GM12878 (cell line): ENCODE results near the gene MSH6. TPM values are rescaled to one million over a fixed set of nuclear protein-coding genes. Genes with fewer than 3 reads are reported as not detected.

Experiments used
- ATAC-seq: fragments of 200-7000 bp; cut with Tn5 transposase; 3 replicates; pipeline ENCODE4 v1.9.1; 2020; ENCODE audit warnings: mild to moderate bottlenecking, moderate library complexity
- BruUV-seq: library from RNA; stranded (reverse); fragments of 400-500 nt; replicated peaks from 2 replicates; lab custom pipeline; 2021; lab: Mats Ljungman, UMichigan
- CTCF ChIA-PET: fragments of 300-600 bp; sonication (Branson Sonifier 250); formaldehyde crosslinking; extraction: SDS; loops from one replicate; lab custom pipeline; 2021; ENCODE audit warnings: inconsistent platforms; lab: Yijun Ruan, JAX
- POLR2A ChIA-PET: fragments of 350-600 bp; formaldehyde crosslinking; extraction: SDS; loops from one replicate; lab custom pipeline; 2021; ENCODE audit warnings: inconsistent platforms; lab: Charles Lee
- RAD21 ChIA-PET: fragments of 300-600 bp; sonication (Branson Sonifier 250); formaldehyde crosslinking; loops from one replicate; lab custom pipeline; 2023; ENCODE audit warnings: antibody characterized with exemption; ENCODE audit not compliant: unreplicated experiment; lab: Charles Lee
- SMC1A ChIA-PET: fragments of 300-600 bp; sonication (Branson Sonifier 250); formaldehyde crosslinking; loops from one replicate; lab custom pipeline; 2023; ENCODE audit not compliant: unreplicated experiment, uncharacterized antibody; lab: Charles Lee
- DNase-seq: peaks from one replicate; pipeline ENCODE4 v3.0.0-alpha.2; 2011; ENCODE audit warnings: low read depth, low spot score
- FAIRE-seq: peaks from 3 replicates; lab custom pipeline; 2011; peaks lifted over from hg19 to GRCh38; lab: Jason Lieb, UNC
- H2AFZ ChIP-seq: 2 replicates; pipeline ENCODE4 v1.6.0; 2011; ENCODE audit warnings: low read depth, low read length, control low read depth; ENCODE audit not compliant: control insufficient read depth
- H3K27ac ChIP-seq: 2 replicates; pipeline ENCODE4 v1.5.1; 2011; ENCODE audit warnings: control low read depth; ENCODE audit not compliant: control insufficient read depth, insufficient read depth
- H3K27me3 ChIP-seq, 2 experiments: replicated peaks in 1 of 2; 2 replicates each; pipeline versions ENCODE4 v1.6.0 to v1.6.1; 2011; ENCODE audit warnings: low read length in 1 of 2; ENCODE audit not compliant: control insufficient read depth in 2 of 2, insufficient read depth in 2 of 2
- H3K36me3 ChIP-seq, 2 experiments: 2 replicates each; pipeline ENCODE4 v1.5.1; 2011; ENCODE audit warnings: low read length in 1 of 2; ENCODE audit not compliant: control insufficient read depth in 2 of 2, insufficient read depth in 2 of 2
- H3K4me1 ChIP-seq: 2 replicates; pipeline ENCODE4 v1.6.1; 2011; ENCODE audit warnings: mild to moderate bottlenecking, low read length, moderate library complexity, mixed read lengths; ENCODE audit not compliant: control insufficient read depth, insufficient read depth
- H3K4me2 ChIP-seq: 2 replicates; pipeline ENCODE4 v1.6.0; 2011; ENCODE audit warnings: control low read depth; ENCODE audit not compliant: control insufficient read depth, insufficient read depth
- H3K4me3 ChIP-seq: fragments of 200-600 bp; sonication (generic); 2 replicates; pipeline ENCODE4 v1.5.1; 2016
- H3K79me2 ChIP-seq: 2 replicates; pipeline ENCODE4 v1.6.0; 2011; ENCODE audit warnings: low read length; ENCODE audit not compliant: control insufficient read depth, insufficient read depth
- H3K9ac ChIP-seq: 2 replicates; pipeline ENCODE4 v1.8.0; 2011; ENCODE audit warnings: low read length, control low read depth, mixed read lengths; ENCODE audit not compliant: control insufficient read depth, insufficient read depth
- H3K9me3 ChIP-seq: replicated peaks from 3 replicates; pipeline ENCODE4 v1.5.1; 2011; ENCODE audit warnings: mild to moderate bottlenecking, low read length; ENCODE audit not compliant: control insufficient read depth, insufficient read depth
- H4K20me1 ChIP-seq: 2 replicates; pipeline ENCODE4 v1.6.0; 2011; ENCODE audit not compliant: control insufficient read depth, insufficient read depth
- ATF3 ChIP-seq: IDR thresholded peaks from 2 replicates; pipeline ENCODE4 v1.6.1; 2011; ENCODE audit warnings: low read depth, mild to moderate bottlenecking, low read length, moderate library complexity, borderline replicate concordance; ENCODE audit errors: extremely low read depth
- CBX5 ChIP-seq: sonication (generic); IDR thresholded peaks from 2 replicates; pipeline ENCODE4 v1.6.1; 2016; ENCODE audit warnings: low read depth, moderate library complexity, mild to moderate bottlenecking, inconsistent platforms
- E4F1 ChIP-seq: fragments of 450-650 bp; IDR thresholded peaks from 2 replicates; pipeline ENCODE4 v1.6.1; 2018; ENCODE audit warnings: borderline replicate concordance, mild to moderate bottlenecking; ENCODE audit not compliant: partially characterized antibody
- HCFC1 ChIP-seq: fragments of 150-350 bp; IDR thresholded peaks from 2 replicates; pipeline ENCODE4 v1.6.1; 2014; ENCODE audit warnings: low read length
- MXI1 ChIP-seq: fragments of 150-350 bp; IDR thresholded peaks from 2 replicates; pipeline ENCODE4 v1.6.1; 2011; ENCODE audit warnings: low read depth, mild to moderate bottlenecking, inconsistent platforms, low read length, improper control_type of control experiment
- MYC ChIP-seq: IDR thresholded peaks from 2 replicates; pipeline ENCODE4 v1.6.1; 2011; ENCODE audit warnings: mild to moderate bottlenecking, low read length, moderate library complexity, inconsistent platforms; ENCODE audit not compliant: insufficient read depth, insufficient replicate concordance, insufficient read length, severe bottlenecking
- NBN ChIP-seq: fragments of 450-650 bp; IDR thresholded peaks from 2 replicates; pipeline ENCODE4 v1.6.1; 2016
- NR2C1 ChIP-seq: fragments of 450-650 bp; IDR thresholded peaks from 2 replicates; pipeline ENCODE4 v1.6.1; 2017; ENCODE audit warnings: antibody characterized with exemption, mild to moderate bottlenecking, moderate library complexity
- POLR2AphosphoS5 ChIP-seq: IDR thresholded peaks from 2 replicates; pipeline ENCODE4 v1.6.1; 2011; ENCODE audit warnings: mild to moderate bottlenecking, low read length, inconsistent platforms
- SMAD5 ChIP-seq: IDR thresholded peaks from 2 replicates; pipeline ENCODE4 v1.6.1; 2016; ENCODE audit warnings: antibody characterized with exemption, low read depth
- SP1 ChIP-seq: IDR thresholded peaks from one replicate; pipeline ENCODE4 v1.6.1; 2011; ENCODE audit warnings: low read depth, low read length
- STAT1 ChIP-seq: fragments of 450-650 bp; conservative IDR thresholded peaks from 2 replicates; pipeline ENCODE4 v1.6.1; 2014; ENCODE audit warnings: antibody characterized with exemption, mild to moderate bottlenecking
- TCF12 ChIP-seq: IDR thresholded peaks from 2 replicates; pipeline ENCODE4 v1.6.1; 2011; ENCODE audit warnings: low read depth, mild to moderate bottlenecking, low read length
- TCF7 ChIP-seq: IDR thresholded peaks from 2 replicates; pipeline ENCODE4 v1.6.1; 2014; ENCODE audit warnings: antibody characterized with exemption, borderline replicate concordance
- WRNIP1 ChIP-seq: IDR thresholded peaks from 2 replicates; pipeline ENCODE4 v1.6.1; 2011; ENCODE audit warnings: low read depth, low read length, improper control_type of control experiment, borderline replicate concordance
- WGBS: methylation state at CpG from one replicate; pipeline ENCODE4 v1.1.6; 2016; ENCODE audit warnings: low lambda C conversion rate; ENCODE audit not compliant: insufficient replicate concordance, insufficient coverage; ENCODE audit errors: missing lambda C conversion rate; 5-methylcytosine and 5-hydroxymethylcytosine counted together
- in situ Hi-C: fragments of 300-500 bp; cut with MboI; formaldehyde crosslinking; loops from 9 replicates; pipeline ENCODE4 v1.14.3; 2018; ENCODE audit warnings: mixed read lengths
- intact Hi-C: fragments of 100-400 bp; cut with micrococcal nuclease; formaldehyde crosslinking; loops from one replicate; pipeline ENCODE4 v1.14.2; 2022; ENCODE audit not compliant: unreplicated experiment
- polyA plus RNA-seq, 11 experiments: library from polyadenylated mRNA; depleted of rRNA in 4 of 11; unstranded in 6 of 11; stranded (reverse) in 5 of 11; fragments of >200 nt; fragmentation: Nextera tagmentation in 4 of 11; fragmentation: Illumina TruSeq in 1 of 11; extraction: Ambion mirVana in 4 of 11; extraction: Trizol in 1 of 11; gene quantifications; 1 replicate in 1 of 11; 2 replicates in 10 of 11; pipeline versions ENCODE4 v1.2.1 to v1.2.3, GENCODE V29; 2011 to 2016; ENCODE audit warnings: inconsistent platforms in 2 of 11, missing spikeins in 2 of 11, low read depth in 1 of 11
- total RNA-seq, 4 experiments: library from RNA; depleted of rRNA in 3 of 4; stranded (reverse); fragments of >200 nt in 3 of 4; fragmentation: Illumina TruSeq in 1 of 4; extraction: Trizol in 1 of 4; gene quantifications; 2 replicates each; pipeline versions ENCODE4 v1.2.1 to v1.2.3, GENCODE V29; 2013 to 2021

Gene MSH6
- total and polyA plus RNA-seq, 10 of the 15 experiments (the other 5 are each of a cell fraction or from before 2014, with no cell fraction given), result 12.4 to 108 (median 67.4) TPM

- Histone ChIP-seq H3K4me1 (peaks cover 6% of the 10 kb centered on the region; the same call in 1 of the 2 replicates), H2AFZ (no peak overlapping the region), H3K4me2 (no peak overlapping the region), H3K79me2 (peaks cover 7% of the 10 kb centered on the region), H3K9ac (no peak overlapping the region), H3K9me3 (peaks cover 2% of the 10 kb centered on the region; the same call in 2 of the 3 replicates), H3K27me3 (no peaks in the 10 kb centered on the region), H4K20me1 (no peaks in the 10 kb centered on the region), H3K36me3 (peaks cover 5 to 40% of the 10 kb centered on the region in 2 experiments), H3K4me3 (no peak overlapping the region), H3K27ac (no peak overlapping the region)
- ChIA-PET CTCF (no interaction called here), POLR2A (interaction anchor here (0.5 kb wide), 1 partner anchor 49 kb away, joined by 5 read pairs; no protein-coding TSS in a partner anchor), SMC1A (interaction anchor here (0.5 to 1.3 kb wide), 4 partner anchors 20 to 369 kb away, joined by 3 to 4 read pairs (median 3); partner anchors contain the start of gene FBXO11), RAD21 (no interaction called here)
- 90% methylated on average over 1 of the region's 1 CpG for WGBS
- in situ Hi-C loops, result no loop called here
- DNase-seq, result no peak
- intact Hi-C loops, result no loop called here
- no peak for FAIRE-seq
- no peak for ATAC-seq
- no peak for TF ChIP-seq POLR2AphosphoS5
- peak; percentile 41; the same call in 1 of the 2 replicates for TF ChIP-seq NR2C1
- no TSS peak for BruUV-seq
These were observed 55.3 kb downstream of the MSH6 start for GRCh38 chr2:47838249-47838648.

- Histone ChIP-seq H2AFZ (no peak overlapping the region), H3K4me2 (no peak overlapping the region), H3K4me1 (peaks cover 5% of the 10 kb centered on the region; the same call in 1 of the 2 replicates), H3K27me3 (no peaks in the 10 kb centered on the region), H4K20me1 (no peaks in the 10 kb centered on the region), H3K27ac (no peak overlapping the region), H3K9me3 (peaks cover 2% of the 10 kb centered on the region; the same call in 2 of the 3 replicates), H3K4me3 (no peak overlapping the region), H3K36me3 (peaks cover 5 to 38% of the 10 kb centered on the region in 2 experiments), H3K79me2 (peaks cover 7% of the 10 kb centered on the region), H3K9ac (no peak overlapping the region)
- in situ Hi-C loops, result no loop called here
- POLR2A ChIA-PET, result no interaction called here
- intact Hi-C loops, result no loop called here
- RAD21 ChIA-PET, result no interaction called here
- CTCF ChIA-PET, result no interaction called here
- SMC1A ChIA-PET, result interaction anchor here (1.0 to 1.3 kb wide), 3 partner anchors 19 to 70 kb away, joined by 3 to 4 read pairs (median 3); partner anchors contain the start of gene FBXO11
- ATAC-seq (no peak), FAIRE-seq (no peak), DNase-seq (no peak)
- TSS peak; percentile 22 for BruUV-seq
- WGBS, result 99% methylated on average over 4 of the region's 4 CpGs
- TF ChIP-seq SP1, result no peak
- TF ChIP-seq STAT1, result no peak
- TF ChIP-seq MXI1, result no peak
- TF ChIP-seq ATF3, result no peak
- no peak for TF ChIP-seq WRNIP1
- TF ChIP-seq SMAD5, result no peak
- TF ChIP-seq NBN, result no peak
- no peak for TF ChIP-seq TCF7
- no peak for TF ChIP-seq MYC
- TF ChIP-seq CBX5, result no peak
- TF ChIP-seq TCF12, result no peak
- no peak for TF ChIP-seq E4F1
- no peak for TF ChIP-seq HCFC1
These were observed 55.7 kb downstream of the MSH6 start for GRCh38 chr2:47838686-47839085.
